Measurements from ENCODE around the gene ANKRD40CL.

Gene ANKRD40CL

GRCh38 chr17:50764734-50765149 is 2.6 kb downstream of the ANKRD40CL start:
- no peak for TF ChIP-seq CTCF (conservative IDR thresholded peaks at IDR 0.05; ENCODE audit: low read depth, low read length)

GRCh38 chr17:50763716-50764475 is 3.4 kb downstream of the ANKRD40CL start:
- H3K4me3 ChIP-seq (ENCODE audit: low read length) = no peak overlapping the region
- DNase-seq (ENCODE audit: low read depth) = no peak
- TF ChIP-seq CTCF (conservative IDR thresholded peaks at IDR 0.05; ENCODE audit: low read depth, low read length) = no peak

More at GRCh38 chr17:50764734-50765149, 2.6 kb downstream of the ANKRD40CL start:
- no peak overlapping the region for H3K4me3 ChIP-seq (ENCODE audit: low read length)
- DNase-seq (ENCODE audit: low read depth) = no peak

- no peak overlapping the region for H3K4me3 ChIP-seq (ENCODE audit: low read length)
- TF ChIP-seq CTCF (conservative IDR thresholded peaks at IDR 0.05; ENCODE audit: low read depth, low read length) = no peak
- no peak for DNase-seq (ENCODE audit: low read depth)
Measured at GRCh38 chr17:50762177-50762576, 5.1 kb downstream of the ANKRD40CL start.

GRCh38 chr17:50758989-50759544 is 8.3 kb downstream of the ANKRD40CL start:
- TF ChIP-seq CTCF (conservative IDR thresholded peaks at IDR 0.05; ENCODE audit: low read depth, low read length) = no peak
- H3K4me3 ChIP-seq (ENCODE audit: low read length) = no peak overlapping the region
- DNase-seq (ENCODE audit: low read depth) = no peak

GRCh38 chr17:50758524-50758923 is 8.8 kb downstream of the ANKRD40CL start:
- no peak for DNase-seq (ENCODE audit: low read depth)
- H3K4me3 ChIP-seq (ENCODE audit: low read length) = no peak overlapping the region
- TF ChIP-seq CTCF (conservative IDR thresholded peaks at IDR 0.05; ENCODE audit: low read depth, low read length) = no peak

GRCh38 chr17:50754521-50754920 is 12.8 kb downstream of the ANKRD40CL start:
- TF ChIP-seq CTCF (conservative IDR thresholded peaks at IDR 0.05; ENCODE audit: low read depth, low read length) = no peak
- no peak overlapping the region for H3K4me3 ChIP-seq (ENCODE audit: low read length)
- DNase-seq (ENCODE audit: low read depth) = no peak

- H3K4me3 ChIP-seq (ENCODE audit: low read length) = no peak overlapping the region
- no peak for TF ChIP-seq CTCF (conservative IDR thresholded peaks at IDR 0.05; ENCODE audit: low read depth, low read length)
- no peak for DNase-seq (ENCODE audit: low read depth)
Measured at GRCh38 chr17:50749245-50749644, 18.1 kb downstream of the ANKRD40CL start.

Data from retinal pigment epithelial cell (primary cell).